HG03060 (cell line): ENCODE results near the gene TRERF1.
"Not testable (repeated sequence)": the region's sequence is repeated elsewhere in the genome, so short reads cannot be mapped to it uniquely, and the experiment has no call there.

Experiments used
- ATAC-seq: cut with Tn5 transposase; IDR thresholded peaks from one replicate; pipeline ENCODE4 v1.9.1; 2021; ENCODE audit warnings: low read depth, moderate number of reproducible peaks; ENCODE audit not compliant: unreplicated experiment

The TRERF1 gene

DNA sequence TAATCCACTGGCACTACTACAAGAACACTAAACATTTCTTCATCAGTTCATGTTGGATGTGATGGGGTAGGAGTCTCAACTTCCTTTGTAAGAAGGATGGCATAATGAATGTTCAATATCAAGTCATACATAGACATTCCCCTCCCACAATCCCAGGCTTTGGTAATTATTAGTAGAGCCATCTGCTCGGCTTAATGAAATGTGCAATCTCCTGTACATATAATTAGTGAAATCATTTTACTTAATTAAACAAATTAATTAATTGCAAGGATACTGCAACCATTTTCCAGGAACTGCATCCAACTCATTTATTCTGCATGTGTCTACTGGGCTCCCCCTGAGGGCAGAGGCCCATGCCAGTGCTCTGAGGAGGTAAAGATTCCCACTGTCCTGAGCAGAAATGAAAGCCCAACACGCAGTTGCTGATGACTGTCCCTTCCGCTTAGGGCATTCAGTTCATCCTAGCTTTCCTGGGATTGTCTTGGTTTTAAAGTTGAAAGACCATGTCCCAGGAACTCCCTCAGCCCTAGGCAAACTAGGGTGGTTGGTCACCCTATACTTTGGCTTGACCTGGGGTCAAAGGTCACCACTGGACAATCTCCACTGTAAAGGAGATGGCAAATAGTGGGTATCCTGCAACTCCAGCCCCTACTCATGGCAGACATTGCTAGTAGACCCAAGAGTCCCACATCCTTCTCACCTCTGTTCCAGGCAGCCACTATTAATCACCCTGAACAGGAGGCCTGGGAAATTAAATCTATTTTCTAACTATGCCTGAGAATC is 109.8 kb downstream of the TRERF1 start:
- no peak for ATAC-seq

DNA sequence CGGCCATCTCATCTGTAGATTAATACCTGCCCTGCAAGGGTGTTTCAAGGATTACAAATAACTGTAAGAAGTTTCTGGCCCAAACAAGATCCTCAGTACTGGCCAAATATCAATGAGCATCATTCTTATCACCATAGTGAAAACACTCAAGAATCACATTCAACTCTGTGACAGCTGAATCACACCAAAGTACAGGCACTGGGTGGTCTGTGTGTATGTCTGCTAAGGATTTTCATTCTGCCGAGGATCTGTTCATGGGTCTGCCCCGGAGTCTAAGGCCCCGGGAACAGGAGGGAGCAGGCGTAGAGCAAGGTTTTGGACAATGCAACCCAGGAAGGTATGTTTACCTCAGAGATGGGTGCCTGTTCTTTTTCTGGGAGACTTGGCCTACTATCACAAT is 110.5 kb downstream of the TRERF1 start:
- ATAC-seq = no peak

DNA sequence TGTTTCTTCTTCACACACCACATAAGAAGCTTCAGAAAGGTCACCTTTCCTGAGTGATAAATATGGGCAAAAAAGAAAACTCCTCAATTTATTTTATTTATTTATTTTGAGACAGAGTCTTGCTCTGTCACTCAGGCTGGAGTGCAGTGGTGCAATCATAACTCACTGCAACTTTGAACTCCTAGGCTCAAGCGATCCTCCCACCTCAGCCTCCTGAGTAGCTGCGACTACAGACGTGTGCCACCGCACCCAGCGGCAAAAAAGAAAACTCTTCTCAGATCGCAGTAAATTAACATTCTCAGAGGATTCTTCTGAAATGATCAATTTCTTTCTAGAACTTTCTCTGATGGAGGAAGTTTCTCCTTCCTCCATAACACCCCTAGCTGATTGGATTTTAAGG is 111.2 kb downstream of the TRERF1 start:
- ATAC-seq = no peak

DNA sequence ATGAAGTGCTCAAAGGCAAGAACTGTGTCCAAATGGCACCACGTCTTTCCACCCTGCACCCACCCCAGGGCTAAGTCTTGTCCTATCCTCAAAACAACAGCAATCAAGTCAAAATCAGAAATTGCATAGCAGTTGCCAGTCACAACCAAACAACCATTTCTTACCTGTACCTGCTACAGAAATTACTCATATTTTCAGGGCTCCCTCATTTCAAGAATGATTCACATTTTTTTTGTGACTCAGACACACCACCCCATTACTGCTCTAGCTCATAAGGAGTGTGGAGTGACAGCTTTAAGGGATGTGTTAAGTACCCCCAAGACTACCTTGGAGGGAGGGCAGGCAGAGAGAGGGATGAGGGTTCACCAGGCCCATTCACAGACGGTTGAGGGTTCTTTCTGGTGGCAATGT is 111.7 kb downstream of the TRERF1 start:
- ATAC-seq = peak; percentile 76

DNA sequence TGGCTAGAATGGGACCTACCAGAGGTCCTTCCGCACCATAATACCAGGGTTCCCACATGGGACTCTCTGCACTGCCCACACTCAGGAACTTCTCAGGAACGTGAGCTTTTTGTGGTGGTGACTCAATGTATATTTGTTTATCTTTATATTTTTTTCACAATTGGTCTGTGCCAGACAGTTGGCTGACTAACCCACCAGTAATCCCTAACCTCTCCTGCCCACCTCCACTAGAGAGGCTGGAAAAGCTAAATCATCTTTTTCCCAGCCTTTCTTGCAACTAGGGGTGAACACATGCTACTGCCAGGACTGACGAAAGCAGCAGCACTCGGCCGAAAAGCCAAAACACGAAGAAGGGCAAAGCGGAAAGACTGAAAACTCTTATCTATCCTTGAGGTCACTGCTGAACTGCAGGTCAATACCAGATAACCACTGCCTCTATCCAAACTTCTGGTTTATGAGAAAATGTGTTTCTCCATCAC is 112.9 kb downstream of the TRERF1 start:
- no peak for ATAC-seq

DNA sequence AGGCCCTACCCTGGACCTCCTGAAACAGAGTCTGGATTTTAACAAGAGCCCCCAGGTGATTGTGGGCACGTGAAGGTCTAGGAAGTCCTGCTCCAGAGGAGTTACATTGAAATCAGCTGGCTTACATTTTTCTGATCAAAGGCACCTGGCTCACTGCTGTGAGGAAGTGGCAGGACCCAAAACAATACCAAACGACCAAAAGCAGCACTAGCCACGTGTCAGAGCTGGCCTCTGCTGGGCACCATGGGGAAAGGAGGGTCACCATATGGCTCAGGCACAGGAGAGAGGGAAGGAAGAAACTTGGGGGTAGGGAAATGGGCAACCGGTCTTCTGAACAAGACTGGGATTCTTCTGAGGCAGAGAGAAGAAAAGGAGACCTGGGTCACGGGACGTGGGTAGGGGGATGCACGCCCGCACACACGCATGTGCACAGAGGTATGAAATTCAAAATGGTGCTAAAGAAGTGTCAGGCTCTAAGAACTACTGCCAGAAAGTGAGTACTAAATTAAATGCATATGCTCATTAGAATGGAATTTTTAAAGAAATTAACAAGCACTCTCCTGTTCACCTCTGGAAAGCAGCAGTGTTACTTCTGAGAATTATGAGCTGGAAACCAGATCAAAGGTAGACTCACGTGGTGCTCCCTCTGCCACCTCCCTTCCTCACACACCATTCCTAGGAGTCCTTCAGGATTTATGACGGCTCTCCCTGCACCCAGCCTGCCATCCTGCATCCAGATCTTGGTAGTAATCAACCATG is 113.6 kb downstream of the TRERF1 start:
- ATAC-seq = no peak

DNA sequence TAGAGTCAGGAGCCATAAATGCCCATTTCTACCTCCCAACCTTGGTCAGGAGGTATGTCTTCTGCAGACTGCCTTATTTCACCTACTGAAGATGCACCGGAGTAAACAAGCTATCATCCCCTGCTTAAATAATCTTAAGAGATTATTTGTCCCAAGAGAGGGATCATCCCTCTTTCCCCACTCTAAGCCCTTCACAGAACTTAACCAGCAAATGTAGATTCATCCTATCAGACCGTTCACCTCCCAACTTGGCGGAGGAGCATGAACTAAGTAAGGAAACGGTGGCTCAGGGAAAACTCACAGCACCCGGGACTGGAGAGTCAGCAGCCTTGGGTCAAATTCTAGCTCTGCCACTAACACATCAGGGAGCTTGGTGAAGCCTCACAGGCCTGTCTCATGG is 115.3 kb downstream of the TRERF1 start:
- no peak for ATAC-seq

DNA sequence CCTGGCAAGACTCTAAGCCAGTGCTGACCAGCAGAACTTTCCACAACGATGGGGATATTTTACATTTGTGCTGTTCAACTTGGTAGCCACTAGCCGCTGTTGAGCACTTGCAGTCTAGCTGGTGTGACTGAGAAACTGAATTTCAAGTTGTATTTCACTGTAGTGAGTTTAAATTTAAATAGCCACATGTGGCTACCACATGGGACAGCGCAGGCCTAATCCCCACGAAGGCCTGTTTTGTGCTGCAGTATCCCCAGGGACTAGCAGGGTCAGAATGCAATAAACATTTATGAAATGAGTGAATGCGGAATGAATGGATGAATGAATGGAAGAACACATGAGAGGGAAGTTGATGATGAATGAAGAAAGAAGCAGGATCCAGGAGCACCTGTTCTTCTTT is 115.8 kb downstream of the TRERF1 start:
- no peak for ATAC-seq

DNA sequence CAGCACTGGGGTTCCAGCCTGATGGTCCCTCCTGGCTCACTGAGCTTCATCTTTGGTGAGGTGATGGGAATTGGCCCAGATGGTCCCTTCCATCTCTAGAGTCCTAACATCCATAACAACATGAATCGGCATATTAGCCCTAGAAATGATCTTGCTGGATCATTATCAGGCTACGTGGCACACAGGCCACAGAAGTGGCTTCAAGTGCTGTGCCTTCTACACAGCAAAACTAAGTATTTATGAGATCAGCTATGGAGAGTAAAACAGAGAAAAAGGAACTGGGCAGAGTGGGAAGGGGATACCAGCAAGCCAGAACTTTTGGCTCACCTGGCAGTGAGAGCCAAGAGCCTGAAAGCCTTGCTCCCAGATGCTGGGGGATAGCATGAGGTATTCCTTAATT is 116.9 kb downstream of the TRERF1 start:
- no peak for ATAC-seq

DNA sequence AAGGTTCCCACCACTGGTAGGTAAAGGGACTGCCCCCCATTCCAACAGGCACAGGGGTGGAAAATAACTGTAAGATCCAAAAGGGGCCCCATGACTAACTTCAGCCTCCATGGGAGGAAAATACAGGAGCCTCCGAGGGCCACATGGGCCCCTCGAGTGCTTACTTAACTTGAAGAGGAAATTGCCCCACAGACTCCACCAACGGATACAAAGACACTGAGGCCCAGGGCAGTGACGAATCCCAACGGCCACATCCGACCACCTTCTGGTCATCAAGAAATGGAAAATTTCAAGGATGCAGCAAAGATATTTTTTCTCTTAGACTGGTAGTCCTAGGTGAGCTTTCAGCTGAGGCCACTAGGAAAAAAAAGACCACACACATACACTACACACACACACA is 118.1 kb downstream of the TRERF1 start:
- ATAC-seq = no peak

DNA sequence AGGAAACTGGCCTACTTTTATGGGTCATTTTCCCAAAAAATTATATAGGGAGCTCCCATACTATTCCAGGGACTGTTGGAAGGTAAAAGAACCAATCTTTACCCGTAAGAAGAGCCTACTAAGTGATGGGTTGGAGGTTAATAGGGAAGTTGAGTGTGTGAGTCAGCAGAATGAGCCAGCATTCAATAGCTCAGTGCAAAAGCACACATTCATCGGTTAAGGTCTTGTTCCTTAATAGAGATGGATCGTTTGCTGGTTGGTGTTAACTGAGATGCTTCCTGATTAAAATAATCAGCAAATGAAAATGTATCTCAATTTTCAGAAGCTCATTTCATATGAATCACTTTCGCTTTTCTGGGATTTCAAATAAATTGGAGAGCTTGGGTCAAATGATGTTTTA is 118.8 kb downstream of the TRERF1 start:
- no peak for ATAC-seq

DNA sequence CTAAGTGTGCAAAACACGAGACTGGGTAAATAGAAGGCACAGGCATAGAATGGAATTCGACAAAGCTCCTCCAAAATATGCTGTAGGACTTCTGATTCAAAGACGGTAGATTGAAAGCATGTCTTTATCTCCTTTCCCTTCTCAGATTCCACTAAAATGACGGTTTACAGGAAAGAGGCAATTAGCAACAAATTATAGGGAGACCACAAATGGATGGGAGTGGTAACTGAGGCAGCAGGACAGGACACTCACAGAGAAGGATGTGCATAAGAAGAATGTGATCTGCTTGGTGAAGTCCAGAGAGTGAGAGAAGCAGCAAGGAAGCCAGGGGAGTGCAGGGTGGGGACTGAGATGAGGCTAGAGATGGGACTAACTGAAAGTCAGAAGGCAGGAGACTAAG is 120.7 kb downstream of the TRERF1 start:
- ATAC-seq = no peak

DNA sequence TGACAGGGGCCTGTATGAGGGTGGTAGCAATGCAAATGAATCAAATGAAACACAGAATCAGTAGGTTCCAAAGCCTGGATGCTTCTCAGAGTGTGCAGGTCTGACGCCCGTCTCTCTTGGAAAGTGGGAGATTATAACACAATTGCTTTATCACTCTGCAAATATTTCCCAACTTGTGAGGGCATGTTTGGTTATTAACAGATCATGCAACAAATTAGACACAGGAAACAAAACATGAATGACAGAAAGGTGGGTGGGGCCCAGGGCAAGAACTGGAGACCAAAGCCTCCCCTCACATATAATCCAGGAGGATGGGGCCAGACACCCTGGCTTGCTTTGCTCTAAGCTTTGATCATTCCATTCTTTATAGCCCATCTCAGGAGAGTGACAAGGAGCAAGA is 125.5 kb downstream of the TRERF1 start:
- ATAC-seq = no peak

DNA sequence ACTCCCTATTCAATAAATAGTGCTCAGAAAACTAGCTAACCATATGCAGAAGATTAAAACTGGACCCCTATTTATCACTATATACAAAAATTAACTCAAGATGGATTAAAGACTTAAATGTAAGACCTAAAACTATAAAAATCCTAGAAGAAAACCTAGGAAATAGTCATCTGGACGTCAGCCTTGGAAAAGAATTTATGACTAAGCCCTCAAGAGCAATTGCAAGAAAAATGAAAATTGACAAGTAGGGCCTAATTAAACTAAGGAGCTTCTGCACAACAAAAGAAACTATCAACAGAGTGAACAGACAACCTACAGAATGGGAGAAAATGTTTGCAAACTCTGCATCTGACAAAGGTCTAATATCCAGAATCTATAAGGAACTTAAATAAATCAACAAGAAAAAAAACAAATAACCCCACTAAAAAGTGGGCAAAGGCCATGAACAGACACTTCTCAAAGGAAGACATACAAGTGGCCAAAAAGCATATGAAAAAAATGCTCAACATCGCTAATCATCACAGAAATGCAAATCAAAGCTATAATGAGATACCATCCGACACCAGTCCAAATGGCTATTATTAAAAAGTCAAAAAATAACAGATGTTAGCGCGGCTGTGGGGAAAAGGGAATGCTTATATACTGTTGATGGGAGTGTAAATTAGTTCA is 126.9 kb downstream of the TRERF1 start:
- not testable (repeated sequence) for ATAC-seq

DNA sequence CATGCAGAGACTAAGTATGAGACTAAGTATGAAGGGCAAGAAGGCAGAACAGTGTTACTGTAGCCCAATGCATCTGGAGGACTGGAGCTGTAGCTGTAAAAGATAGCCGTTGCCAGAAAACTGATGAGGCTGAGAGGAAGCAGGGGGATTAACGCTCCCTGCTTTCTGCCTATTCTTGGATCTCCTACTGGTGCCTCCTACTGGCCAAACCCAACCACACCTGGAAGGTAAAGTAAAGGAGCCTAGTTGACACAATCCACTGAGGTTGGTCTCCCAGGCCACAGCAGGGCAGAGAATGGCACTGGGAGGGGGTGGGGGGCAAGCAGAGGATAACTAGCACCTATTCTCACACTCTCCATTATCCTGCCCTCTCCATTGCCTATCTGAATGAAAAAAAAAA is 129.1 kb downstream of the TRERF1 start:
- no peak for ATAC-seq

DNA sequence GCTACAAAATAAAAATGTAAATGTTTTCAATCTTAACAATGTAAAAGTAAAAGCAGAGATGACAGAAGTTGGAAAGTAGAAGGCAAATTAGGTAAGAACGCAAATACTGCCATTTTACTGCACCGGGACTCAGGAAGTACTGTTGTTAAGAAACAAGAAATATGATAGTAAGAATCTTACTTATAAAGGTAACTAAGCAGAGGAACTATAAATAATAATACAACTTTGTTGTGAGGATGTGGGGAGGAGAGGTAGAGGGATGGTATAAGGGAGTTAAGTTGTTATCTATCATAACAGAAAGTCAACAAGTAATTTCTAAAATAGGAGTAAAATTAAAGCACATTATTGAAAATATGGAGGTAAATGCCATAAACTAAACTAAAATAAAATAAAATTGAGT is 129.8 kb downstream of the TRERF1 start:
- no peak for ATAC-seq

DNA sequence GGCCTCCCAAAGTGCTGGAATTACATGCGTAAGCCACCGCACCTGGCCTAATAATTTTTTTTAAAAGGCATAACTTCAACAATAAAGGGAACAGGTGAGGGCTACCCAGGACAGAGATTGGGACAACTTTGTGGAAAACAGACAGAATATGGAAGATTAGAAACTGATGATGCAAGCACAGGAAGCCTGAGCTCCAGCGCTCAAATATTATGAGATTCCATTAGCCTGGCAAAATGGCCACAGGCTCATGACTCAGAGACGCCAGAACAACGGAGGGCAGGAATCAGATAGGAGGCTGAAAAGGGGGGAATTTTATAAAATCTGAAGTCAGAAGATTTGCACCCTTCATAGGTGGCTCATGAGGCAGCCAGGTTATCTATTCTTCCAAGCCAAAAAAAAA is 131.0 kb downstream of the TRERF1 start:
- ATAC-seq = no peak

DNA sequence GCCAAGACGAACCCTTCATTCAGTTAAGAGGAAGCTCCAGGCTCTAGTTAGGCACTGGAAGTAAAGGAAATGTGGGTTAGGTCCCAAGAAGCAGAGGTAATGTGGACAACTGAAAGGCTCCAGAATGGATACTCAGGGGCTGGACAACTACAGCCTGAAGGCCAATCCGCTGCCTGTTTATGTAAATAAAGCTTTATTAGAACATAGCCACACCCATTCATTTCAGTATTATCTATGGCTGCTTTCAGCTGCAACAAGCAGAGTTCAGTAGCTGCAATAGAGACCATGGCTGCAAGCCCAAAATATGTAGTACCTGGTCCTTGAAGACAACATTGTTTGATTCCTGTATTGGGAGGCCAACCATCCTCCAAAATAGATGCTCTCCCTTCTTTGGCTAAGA is 133.2 kb downstream of the TRERF1 start:
- no peak for ATAC-seq

DNA sequence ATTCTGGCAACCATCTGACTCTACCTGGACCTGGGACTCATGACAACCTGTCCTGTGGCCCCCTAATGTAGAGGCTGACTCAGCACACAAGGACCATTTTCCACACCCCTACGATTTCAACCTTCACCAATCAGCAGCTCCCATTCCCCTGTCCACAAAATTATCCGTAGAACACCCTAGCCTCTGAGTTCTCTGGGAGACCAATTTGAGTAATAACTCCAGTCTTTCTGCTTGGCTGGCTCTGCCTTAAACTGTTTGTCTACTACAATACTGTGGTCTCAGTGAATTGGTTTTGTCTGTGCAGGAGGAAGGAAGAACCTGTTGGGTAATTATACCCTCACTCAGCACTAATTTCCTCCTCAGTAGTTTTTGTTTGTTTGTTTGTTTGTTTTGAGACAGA is 134.7 kb downstream of the TRERF1 start:
- ATAC-seq = no peak

DNA sequence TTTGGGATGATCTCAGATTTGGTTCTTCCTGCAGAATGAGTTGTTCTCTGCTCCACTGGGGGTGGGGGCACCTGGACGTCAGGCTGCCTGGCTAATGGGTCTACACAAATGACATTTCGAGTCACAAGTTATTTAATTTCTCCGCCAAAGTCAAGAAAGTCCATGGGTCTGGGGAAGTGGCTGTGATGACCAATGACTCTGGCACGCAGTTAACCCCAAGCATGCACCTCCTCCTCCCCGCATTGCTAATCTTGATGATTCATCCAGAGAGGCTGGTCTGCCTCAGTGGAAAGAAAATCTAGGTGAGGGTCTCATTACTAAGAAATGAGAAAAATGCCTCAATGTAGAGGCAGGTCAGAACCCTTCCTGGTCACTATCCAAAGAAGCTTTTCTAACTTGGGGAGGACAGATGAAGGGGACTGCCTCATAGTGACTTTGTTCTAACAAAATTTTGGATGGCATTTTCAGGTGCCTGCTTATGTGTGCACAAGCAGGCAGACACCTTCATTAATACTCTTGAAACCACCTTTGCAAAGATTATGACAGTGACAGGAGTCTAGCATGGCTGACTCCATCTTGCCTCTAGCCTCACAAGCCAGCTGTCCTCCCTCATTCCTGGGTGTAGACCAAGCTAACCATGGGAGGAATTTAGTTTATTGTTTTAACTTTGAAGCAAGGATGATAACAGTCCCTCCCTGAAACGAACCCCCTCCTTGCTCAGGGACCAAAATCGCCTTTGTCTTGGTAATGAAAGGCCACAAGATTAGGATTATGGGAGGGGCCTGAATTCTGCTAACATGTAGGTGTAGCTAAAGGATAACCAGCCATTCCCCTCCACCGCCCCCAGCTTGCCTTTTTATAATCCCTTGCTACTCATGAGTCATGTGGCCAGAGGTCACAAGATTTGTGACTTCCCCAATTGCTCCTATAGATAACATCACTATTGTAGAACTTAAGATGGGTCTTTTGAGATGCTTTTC is 135.4 kb downstream of the TRERF1 start:
- ATAC-seq = no peak
